Endothelial cell of umbilical vein (primary cell): ENCODE data around the gene INPP5F. TPM values are rescaled to one million over a fixed set of nuclear protein-coding genes. Genes with fewer than 3 reads are reported as not detected.

ENCODE experiments used
- BruUV-seq: library from RNA; stranded (reverse); fragments of 400-500 nt; replicated peaks from 2 replicates; lab custom pipeline; 2021; lab: Mats Ljungman, UMichigan
- CTCF ChIA-PET: fragments of 300-600, 350-600 bp; sonication (Branson Sonifier 250); formaldehyde crosslinking; loops from one replicate; lab custom pipeline; 2021; ENCODE audit warnings: antibody characterized with exemption, inconsistent platforms; lab: Charles Lee
- POLR2A ChIA-PET: fragments of 300-600, 350-600 bp; sonication (Branson Sonifier 250); formaldehyde crosslinking; loops from one replicate; lab custom pipeline; 2021; ENCODE audit warnings: antibody characterized with exemption, inconsistent platforms; lab: Charles Lee
- DNase-seq: peaks from one replicate; pipeline ENCODE4 v3.0.0-alpha.2; 2011; ENCODE audit warnings: low read depth, low spot score
- FAIRE-seq: peaks from 2 replicates; lab custom pipeline; 2011; peaks lifted over from hg19 to GRCh38; lab: Jason Lieb, UNC
- H2AFZ ChIP-seq: 2 replicates; pipeline ENCODE4 v1.6.0; 2012; ENCODE audit warnings: low read depth, low read length, control low read depth, inconsistent platforms
- H3K27ac ChIP-seq: 2 replicates; pipeline ENCODE4 v1.5.1; 2011; ENCODE audit warnings: low read depth, mild to moderate bottlenecking, control low read depth, low read length, moderate library complexity; ENCODE audit not compliant: insufficient read depth
- H3K27me3 ChIP-seq, 2 experiments: 2 replicates each; pipeline versions ENCODE4 v1.6.0 to v1.6.1; 2011; ENCODE audit warnings: low read length in 2 of 2, mixed read lengths in 1 of 2; ENCODE audit not compliant: control insufficient read depth in 2 of 2, insufficient read depth in 2 of 2
- H3K36me3 ChIP-seq, 2 experiments: 2 replicates in 1 of 2; 3 replicates in 1 of 2; pipeline ENCODE4 v1.5.1; 2011; ENCODE audit warnings: low read length in 2 of 2, mild to moderate bottlenecking in 1 of 2, moderate library complexity in 1 of 2; ENCODE audit not compliant: control insufficient read depth in 2 of 2, insufficient read depth in 2 of 2; ENCODE audit errors: extremely low read depth in 1 of 2
- H3K4me1 ChIP-seq: 3 replicates; pipeline ENCODE4 v1.5.1; 2011; ENCODE audit warnings: mild to moderate bottlenecking, low read length; ENCODE audit not compliant: control insufficient read depth, insufficient read depth; ENCODE audit errors: extremely low read depth
- H3K4me2 ChIP-seq: 2 replicates; pipeline ENCODE4 v1.6.1; 2011; ENCODE audit warnings: low read length, control low read depth, mixed read lengths; ENCODE audit not compliant: insufficient read depth
- H3K4me3 ChIP-seq, 3 experiments: fragments of 200-600 bp in 1 of 3; sonication (generic), shearing (Covaris generic) in 1 of 3; replicated peaks in 1 of 3; 2 replicates each; pipeline ENCODE4 v1.5.1; 2011 to 2016; ENCODE audit warnings: control low read depth in 3 of 3, low read length in 3 of 3, mild to moderate bottlenecking in 2 of 3, inconsistent platforms in 1 of 3, low read depth in 1 of 3, moderate library complexity in 1 of 3; ENCODE audit not compliant: insufficient read depth in 1 of 3
- H3K79me2 ChIP-seq: 2 replicates; pipeline ENCODE4 v1.6.0; 2012; ENCODE audit warnings: low read length, inconsistent platforms; ENCODE audit not compliant: control insufficient read depth, insufficient read depth
- H3K9ac ChIP-seq: replicated peaks from 2 replicates; pipeline ENCODE3; 2011; ENCODE audit warnings: low read length, control low read depth; ENCODE audit not compliant: insufficient read depth; ENCODE audit errors: extremely low read depth
- H3K9me1 ChIP-seq: replicated peaks from 3 replicates; pipeline ENCODE4 v1.6.0; 2011; ENCODE audit warnings: mild to moderate bottlenecking, low read length; ENCODE audit not compliant: control insufficient read depth, insufficient read depth; ENCODE audit errors: extremely low read depth
- H3K9me3 ChIP-seq: replicated peaks from 2 replicates; pipeline ENCODE4 v1.5.1; 2012; ENCODE audit warnings: low read length, inconsistent platforms; ENCODE audit not compliant: control insufficient read depth, insufficient read depth
- H4K20me1 ChIP-seq: replicated peaks from 2 replicates; pipeline ENCODE3; 2011; ENCODE audit warnings: mild to moderate bottlenecking, low read length; ENCODE audit not compliant: control insufficient read depth, insufficient read depth; ENCODE audit errors: extremely low read depth
- CTCF ChIP-seq, 2 donors: IDR thresholded peaks; 1 replicate in 1 of 2; 2 replicates in 1 of 2; pipeline ENCODE4 v1.5.1; 2011; ENCODE audit warnings: low read length in 2 of 2, mild to moderate bottlenecking in 2 of 2, moderate library complexity in 2 of 2, control low read depth in 1 of 2, inconsistent platforms in 1 of 2, low read depth in 1 of 2; ENCODE audit not compliant: insufficient read depth in 1 of 2; ENCODE audit errors: extremely low read depth in 1 of 2
- EZH2 ChIP-seq: IDR thresholded peaks from 2 replicates; pipeline ENCODE4 v1.6.1; 2012; ENCODE audit warnings: borderline replicate concordance, low read depth, mild to moderate bottlenecking, moderate library complexity, low read length, inconsistent platforms; ENCODE audit not compliant: severe bottlenecking
- FOS ChIP-seq: IDR thresholded peaks from 2 replicates; pipeline ENCODE4 v1.6.1; 2011; ENCODE audit warnings: mild to moderate bottlenecking, low read length, moderate library complexity, borderline replicate concordance; ENCODE audit not compliant: insufficient read depth
- GATA2 ChIP-seq: IDR thresholded peaks from 2 replicates; pipeline ENCODE4 v1.7.0; 2011; ENCODE audit warnings: low read depth, mild to moderate bottlenecking, moderate library complexity, mixed read lengths, low read length; ENCODE audit not compliant: insufficient read length, insufficient read depth
- JUN ChIP-seq: IDR thresholded peaks from 2 replicates; pipeline ENCODE4 v1.6.1; 2011; ENCODE audit warnings: borderline replicate concordance, low read depth; ENCODE audit not compliant: insufficient read length, insufficient read depth
- MAX ChIP-seq: IDR thresholded peaks from 2 replicates; pipeline ENCODE4 v1.6.1; 2011; ENCODE audit not compliant: insufficient read depth, insufficient read length
- MYC ChIP-seq: IDR thresholded peaks from one replicate; pipeline ENCODE4 v1.6.1; 2011; ENCODE audit warnings: mild to moderate bottlenecking, low read depth, low read length
- POLR2A ChIP-seq: IDR thresholded peaks from 2 replicates; pipeline ENCODE4 v1.6.1; 2012; ENCODE audit warnings: low read depth, mild to moderate bottlenecking, control low read depth, low read length
- POLR2AphosphoS5 ChIP-seq: IDR thresholded peaks from 2 replicates; pipeline ENCODE4 v1.6.1; 2012; ENCODE audit warnings: low read depth, mild to moderate bottlenecking, control low read depth, low read length, moderate library complexity; ENCODE audit not compliant: insufficient read depth
- dilution Hi-C: fragments of 300-500 bp; cut with MboI; formaldehyde crosslinking; loops from one replicate; pipeline ENCODE4 v1.15.0; 2019; ENCODE audit warnings: low sequenced_read_pairs; ENCODE audit not compliant: extremely low pct_ligation_motif_present
- intact Hi-C: fragments of 100-400 bp; cut with micrococcal nuclease; formaldehyde crosslinking; loops from one replicate; pipeline ENCODE4 v1.10.0; 2022
- polyA plus RNA-seq, 4 experiments: library from polyadenylated mRNA; depleted of rRNA in 3 of 4; stranded (reverse) in 3 of 4; unstranded in 1 of 4; fragments of >200 nt; gene quantifications; 2 replicates each; pipeline versions ENCODE4 v1.2.1 to v1.2.3, GENCODE V29; 2011 to 2012; ENCODE audit warnings: missing spikeins in 1 of 4
- total RNA-seq: library from RNA; stranded (reverse); gene quantifications from 2 replicates; pipeline ENCODE4 v1.2.3, GENCODE V29; 2021

Gene INPP5F
- total and polyA plus RNA-seq, 2 donors (not counting 3 experiments of a cell fraction or from before 2014, with no cell fraction given), result 6.1 to 20.3 TPM

GRCh38 chr10:119691726-119692125, 34.1 kb upstream of the INPP5F start:
- FAIRE-seq, result no peak
- no peaks in the 10 kb centered on the region for H3K27me3 ChIP-seq
- H3K9ac ChIP-seq, result no peak overlapping the region
- H3K9me1 ChIP-seq, result no peaks in the 10 kb centered on the region
- H3K4me2 ChIP-seq, result no peak overlapping the region
- POLR2A ChIA-PET, result no interaction called here
- CTCF ChIA-PET, result interaction anchor here (1.2 to 2.0 kb wide), 3 partner anchors 10 to 59 kb away, joined by 4 to 6 read pairs (median 5); partner anchors contain the start of gene INPP5F
- H3K9me3 ChIP-seq, result no peaks in the 10 kb centered on the region
- no peak overlapping the region for H3K27ac ChIP-seq
- H3K36me3 ChIP-seq, result no peaks in the 10 kb centered on the region
- no peak for DNase-seq
- BruUV-seq, result no TSS peak
- no peak overlapping the region for H2AFZ ChIP-seq
- no peak overlapping the region for H3K4me3 ChIP-seq
- no peaks in the 10 kb centered on the region for H4K20me1 ChIP-seq
- intact Hi-C loops (no loop called here), dilution Hi-C loops (no loop called here)
- H3K79me2 ChIP-seq, result no peaks in the 10 kb centered on the region
- H3K4me1 ChIP-seq, result peaks cover 15% of the 10 kb centered on the region
- TF ChIP-seq POLR2A, result no peak
- TF ChIP-seq GATA2, result no peak
- no peak for TF ChIP-seq FOS
- TF ChIP-seq JUN, result no peak
- no peak for TF ChIP-seq POLR2AphosphoS5
- no peak for TF ChIP-seq MYC
- TF ChIP-seq MAX, result no peak
- no peak for TF ChIP-seq EZH2
- TF ChIP-seq CTCF (IDR thresholded peaks at IDR 0.05; ENCODE audit: extremely low read depth in 1 of 2, insufficient read depth in 1 of 2, low read depth in 1 of 2, low read length in 2 of 2), result no peak
